GM12801 (cell line): ENCODE data around the gene CTNNA1.

Source experiments
- TF ChIP-seq, protein P1 (sequence below): IDR thresholded peaks from one replicate; pipeline ENCODE4 v1.5.1; 2011; ENCODE audit warnings: control low read depth; ENCODE audit not compliant: insufficient read length; ENCODE audit errors: extremely low read depth

The CTNNA1 gene

DNA sequence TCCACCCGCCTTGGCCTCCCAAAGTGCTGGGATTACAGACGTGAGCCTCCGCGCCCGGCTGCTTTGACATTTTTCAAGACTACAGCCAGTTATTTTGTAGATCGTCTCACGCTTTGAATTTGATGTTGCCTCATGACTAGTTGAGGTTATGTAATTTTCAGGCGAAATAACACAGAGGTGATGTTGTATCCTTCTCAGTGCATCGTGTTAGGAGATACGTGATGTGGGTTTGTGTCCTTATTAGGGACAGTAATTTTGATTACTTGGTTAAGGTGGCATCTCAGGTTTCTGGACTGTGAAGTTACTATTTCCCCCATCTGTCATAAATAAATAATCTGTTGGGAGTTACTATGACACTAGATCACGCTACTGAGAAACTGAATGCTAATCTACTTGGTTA, 25.0 kb downstream of the CTNNA1 start:
- TF ChIP-seq, protein P1, sequence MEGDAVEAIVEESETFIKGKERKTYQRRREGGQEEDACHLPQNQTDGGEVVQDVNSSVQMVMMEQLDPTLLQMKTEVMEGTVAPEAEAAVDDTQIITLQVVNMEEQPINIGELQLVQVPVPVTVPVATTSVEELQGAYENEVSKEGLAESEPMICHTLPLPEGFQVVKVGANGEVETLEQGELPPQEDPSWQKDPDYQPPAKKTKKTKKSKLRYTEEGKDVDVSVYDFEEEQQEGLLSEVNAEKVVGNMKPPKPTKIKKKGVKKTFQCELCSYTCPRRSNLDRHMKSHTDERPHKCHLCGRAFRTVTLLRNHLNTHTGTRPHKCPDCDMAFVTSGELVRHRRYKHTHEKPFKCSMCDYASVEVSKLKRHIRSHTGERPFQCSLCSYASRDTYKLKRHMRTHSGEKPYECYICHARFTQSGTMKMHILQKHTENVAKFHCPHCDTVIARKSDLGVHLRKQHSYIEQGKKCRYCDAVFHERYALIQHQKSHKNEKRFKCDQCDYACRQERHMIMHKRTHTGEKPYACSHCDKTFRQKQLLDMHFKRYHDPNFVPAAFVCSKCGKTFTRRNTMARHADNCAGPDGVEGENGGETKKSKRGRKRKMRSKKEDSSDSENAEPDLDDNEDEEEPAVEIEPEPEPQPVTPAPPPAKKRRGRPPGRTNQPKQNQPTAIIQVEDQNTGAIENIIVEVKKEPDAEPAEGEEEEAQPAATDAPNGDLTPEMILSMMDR, result no peak

DNA sequence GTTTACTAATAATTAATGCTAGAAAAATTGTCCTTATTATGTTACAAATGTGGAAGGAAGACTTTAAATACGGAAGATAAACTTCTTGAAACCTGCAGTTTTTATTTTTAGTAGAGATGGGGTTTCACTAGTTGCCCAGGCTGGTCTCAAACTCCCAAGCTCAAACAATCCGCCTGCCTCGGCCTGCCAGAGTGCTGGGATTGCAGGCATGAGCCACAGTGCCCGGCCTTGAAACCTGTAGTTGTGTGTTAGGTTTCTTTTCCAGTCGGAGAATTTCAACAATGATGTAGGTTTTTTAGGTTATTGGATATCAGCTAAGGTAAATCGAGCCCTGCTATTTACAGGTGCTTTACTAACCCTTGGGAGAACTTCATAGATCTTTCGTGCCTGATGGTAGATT, 30.8 kb downstream of the CTNNA1 start:
- TF ChIP-seq, protein P1, result no peak

DNA sequence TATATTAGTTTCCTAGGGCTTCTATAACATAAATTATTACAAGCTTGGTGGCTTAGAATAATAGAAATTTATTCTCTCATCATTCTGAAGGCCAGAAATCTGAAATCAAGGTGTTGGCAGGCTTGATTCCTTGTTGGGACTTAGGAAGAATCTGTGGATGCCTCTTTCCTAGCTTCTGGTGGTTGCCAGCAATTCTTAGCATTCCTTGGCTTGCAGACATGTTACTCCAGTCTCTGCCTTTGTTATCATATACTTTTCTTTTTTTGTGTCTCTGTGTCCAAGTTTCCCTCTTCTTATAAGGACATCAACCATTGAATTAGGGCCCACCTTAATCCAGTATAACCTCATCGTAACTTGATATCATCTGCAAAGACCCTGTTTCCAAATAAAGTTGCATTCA, 31.4 kb downstream of the CTNNA1 start:
- TF ChIP-seq, protein P1, result no peak

DNA sequence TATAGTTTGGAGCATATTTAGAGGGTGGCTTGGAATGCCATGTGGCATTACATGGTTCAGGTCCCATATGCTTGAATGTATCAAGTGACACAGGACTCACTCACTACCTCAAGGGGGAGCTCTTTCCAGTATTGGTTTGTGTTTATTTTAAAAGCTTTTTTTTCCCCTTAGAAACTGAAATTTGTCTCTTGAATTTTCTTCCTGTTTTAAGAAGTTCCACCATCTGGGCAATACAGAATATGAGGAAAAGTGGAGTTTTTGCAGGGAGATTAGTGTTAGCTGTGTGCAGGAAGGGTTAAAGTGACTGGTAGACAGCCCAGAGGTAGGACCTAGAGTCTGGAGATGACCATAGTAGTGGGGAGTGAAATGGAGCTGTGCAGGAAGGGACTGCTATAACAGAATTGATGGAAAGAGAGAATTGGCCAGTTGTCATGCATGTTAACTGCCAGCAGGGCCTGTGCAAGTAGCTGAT, 36.6 kb downstream of the CTNNA1 start:
- TF ChIP-seq, protein P1, result peak; percentile 15

DNA sequence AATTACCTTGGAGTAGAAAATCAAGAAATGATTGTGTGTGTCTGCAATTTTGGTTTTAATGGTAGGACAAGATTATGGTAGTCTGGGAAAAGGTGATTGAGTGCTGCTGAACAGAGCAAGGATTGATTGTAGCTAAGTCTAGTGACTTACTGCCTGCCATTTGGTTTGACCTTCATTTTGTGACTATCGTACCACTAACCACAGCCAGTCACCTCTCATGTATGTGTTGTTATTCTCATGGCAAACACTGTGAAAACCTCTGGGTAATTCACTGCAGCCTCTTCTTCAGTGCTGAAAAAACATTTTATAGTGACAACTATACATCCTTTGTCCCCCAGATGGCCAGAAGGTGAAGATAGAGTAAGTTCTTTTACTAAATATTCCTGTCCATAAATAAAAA, 37.5 kb downstream of the CTNNA1 start:
- TF ChIP-seq, protein P1, result no peak

DNA sequence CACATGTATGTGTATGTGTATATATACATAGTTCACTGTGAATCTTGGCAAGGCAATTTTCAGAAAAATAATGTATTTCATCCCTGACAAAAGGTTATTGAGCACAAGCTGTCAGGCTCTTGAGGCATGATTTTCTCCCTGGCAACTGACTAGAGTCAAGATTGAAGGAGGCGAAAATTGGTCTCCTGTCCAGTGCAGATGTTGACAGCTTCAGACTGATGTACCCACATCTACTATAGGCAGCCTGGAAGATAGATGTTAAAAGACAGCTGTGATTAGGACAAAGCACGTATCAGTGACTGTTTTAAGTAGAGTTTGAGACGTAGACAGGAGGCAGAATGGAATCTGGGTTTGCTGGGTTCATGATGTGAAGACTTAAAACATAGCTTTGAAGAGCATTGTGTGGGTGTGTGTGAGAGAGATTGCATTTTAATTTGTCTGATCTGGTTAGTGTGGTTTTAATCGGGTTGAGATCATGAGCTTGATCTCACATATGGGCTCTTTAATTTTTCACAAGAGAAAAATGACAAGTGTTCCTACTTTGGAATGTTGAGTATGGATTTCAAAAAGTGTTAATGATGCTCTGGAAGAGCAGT, 39.1 kb downstream of the CTNNA1 start:
- TF ChIP-seq, protein P1, result no peak

DNA sequence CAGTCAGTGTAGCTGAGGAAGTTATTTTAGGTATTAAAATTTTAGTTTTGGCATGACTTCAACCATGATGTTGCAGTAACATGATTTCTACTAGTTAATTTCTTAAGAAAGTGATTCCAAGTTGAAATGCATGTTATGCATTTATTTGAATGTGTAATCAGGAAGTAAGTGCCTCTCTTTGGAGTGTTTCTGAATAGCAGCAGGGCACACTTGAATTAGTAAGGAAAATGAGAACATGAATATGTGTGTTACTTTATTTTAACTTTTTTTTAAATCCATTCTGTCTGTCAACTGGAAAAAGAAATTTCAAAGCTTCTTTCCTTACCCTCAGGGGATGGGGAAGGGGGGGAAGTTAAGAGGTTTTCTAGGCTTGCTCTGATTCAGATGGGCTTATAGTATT, 40.4 kb downstream of the CTNNA1 start:
- TF ChIP-seq, protein P1, result no peak
